ENCODE measurements around the gene DERL3.

GRCh38 chr22:23838681-23839468 lies at the start of gene DERL3:
- TF ChIP-seq EZH2phosphoT487 (IDR thresholded peaks at IDR 0.05; ENCODE audit: borderline replicate concordance): no peak
- TF ChIP-seq, protein P1, sequence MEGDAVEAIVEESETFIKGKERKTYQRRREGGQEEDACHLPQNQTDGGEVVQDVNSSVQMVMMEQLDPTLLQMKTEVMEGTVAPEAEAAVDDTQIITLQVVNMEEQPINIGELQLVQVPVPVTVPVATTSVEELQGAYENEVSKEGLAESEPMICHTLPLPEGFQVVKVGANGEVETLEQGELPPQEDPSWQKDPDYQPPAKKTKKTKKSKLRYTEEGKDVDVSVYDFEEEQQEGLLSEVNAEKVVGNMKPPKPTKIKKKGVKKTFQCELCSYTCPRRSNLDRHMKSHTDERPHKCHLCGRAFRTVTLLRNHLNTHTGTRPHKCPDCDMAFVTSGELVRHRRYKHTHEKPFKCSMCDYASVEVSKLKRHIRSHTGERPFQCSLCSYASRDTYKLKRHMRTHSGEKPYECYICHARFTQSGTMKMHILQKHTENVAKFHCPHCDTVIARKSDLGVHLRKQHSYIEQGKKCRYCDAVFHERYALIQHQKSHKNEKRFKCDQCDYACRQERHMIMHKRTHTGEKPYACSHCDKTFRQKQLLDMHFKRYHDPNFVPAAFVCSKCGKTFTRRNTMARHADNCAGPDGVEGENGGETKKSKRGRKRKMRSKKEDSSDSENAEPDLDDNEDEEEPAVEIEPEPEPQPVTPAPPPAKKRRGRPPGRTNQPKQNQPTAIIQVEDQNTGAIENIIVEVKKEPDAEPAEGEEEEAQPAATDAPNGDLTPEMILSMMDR (conservative IDR thresholded peaks at IDR 0.05; ENCODE audit: low read length): no peak
